Endothelial cell of umbilical vein (primary cell): ENCODE results near the gene TMEM128. TPM values are rescaled to one million over a fixed set of nuclear protein-coding genes. Genes with fewer than 3 reads are reported as not detected.

ENCODE experiments used
- BruUV-seq: library from RNA; stranded (reverse); fragments of 400-500 nt; replicated peaks from 2 replicates; lab custom pipeline; 2021; lab: Mats Ljungman, UMichigan
- CTCF ChIA-PET: fragments of 300-600, 350-600 bp; sonication (Branson Sonifier 250); formaldehyde crosslinking; loops from one replicate; lab custom pipeline; 2021; ENCODE audit warnings: antibody characterized with exemption, inconsistent platforms; lab: Charles Lee
- POLR2A ChIA-PET: fragments of 300-600, 350-600 bp; sonication (Branson Sonifier 250); formaldehyde crosslinking; loops from one replicate; lab custom pipeline; 2021; ENCODE audit warnings: antibody characterized with exemption, inconsistent platforms; lab: Charles Lee
- DNase-seq: peaks from one replicate; pipeline ENCODE4 v3.0.0-alpha.2; 2011; ENCODE audit warnings: low read depth, low spot score
- FAIRE-seq: peaks from 2 replicates; lab custom pipeline; 2011; peaks lifted over from hg19 to GRCh38; lab: Jason Lieb, UNC
- H2AFZ ChIP-seq: 2 replicates; pipeline ENCODE4 v1.6.0; 2012; ENCODE audit warnings: low read depth, low read length, control low read depth, inconsistent platforms
- H3K27ac ChIP-seq: 2 replicates; pipeline ENCODE4 v1.5.1; 2011; ENCODE audit warnings: low read depth, mild to moderate bottlenecking, control low read depth, low read length, moderate library complexity; ENCODE audit not compliant: insufficient read depth
- H3K27me3 ChIP-seq, 2 experiments: 2 replicates each; pipeline versions ENCODE4 v1.6.0 to v1.6.1; 2011; ENCODE audit warnings: low read length in 2 of 2, mixed read lengths in 1 of 2; ENCODE audit not compliant: control insufficient read depth in 2 of 2, insufficient read depth in 2 of 2
- H3K36me3 ChIP-seq, 2 experiments: 2 replicates in 1 of 2; 3 replicates in 1 of 2; pipeline ENCODE4 v1.5.1; 2011; ENCODE audit warnings: low read length in 2 of 2, mild to moderate bottlenecking in 1 of 2, moderate library complexity in 1 of 2; ENCODE audit not compliant: control insufficient read depth in 2 of 2, insufficient read depth in 2 of 2; ENCODE audit errors: extremely low read depth in 1 of 2
- H3K4me1 ChIP-seq: 3 replicates; pipeline ENCODE4 v1.5.1; 2011; ENCODE audit warnings: mild to moderate bottlenecking, low read length; ENCODE audit not compliant: control insufficient read depth, insufficient read depth; ENCODE audit errors: extremely low read depth
- H3K4me2 ChIP-seq: 2 replicates; pipeline ENCODE4 v1.6.1; 2011; ENCODE audit warnings: low read length, control low read depth, mixed read lengths; ENCODE audit not compliant: insufficient read depth
- H3K4me3 ChIP-seq, 3 experiments: fragments of 200-600 bp in 1 of 3; sonication (generic), shearing (Covaris generic) in 1 of 3; replicated peaks in 1 of 3; 2 replicates each; pipeline ENCODE4 v1.5.1; 2011 to 2016; ENCODE audit warnings: control low read depth in 3 of 3, low read length in 3 of 3, mild to moderate bottlenecking in 2 of 3, inconsistent platforms in 1 of 3, low read depth in 1 of 3, moderate library complexity in 1 of 3; ENCODE audit not compliant: insufficient read depth in 1 of 3
- H3K79me2 ChIP-seq: 2 replicates; pipeline ENCODE4 v1.6.0; 2012; ENCODE audit warnings: low read length, inconsistent platforms; ENCODE audit not compliant: control insufficient read depth, insufficient read depth
- H3K9ac ChIP-seq: replicated peaks from 2 replicates; pipeline ENCODE3; 2011; ENCODE audit warnings: low read length, control low read depth; ENCODE audit not compliant: insufficient read depth; ENCODE audit errors: extremely low read depth
- H3K9me1 ChIP-seq: replicated peaks from 3 replicates; pipeline ENCODE4 v1.6.0; 2011; ENCODE audit warnings: mild to moderate bottlenecking, low read length; ENCODE audit not compliant: control insufficient read depth, insufficient read depth; ENCODE audit errors: extremely low read depth
- H3K9me3 ChIP-seq: replicated peaks from 2 replicates; pipeline ENCODE4 v1.5.1; 2012; ENCODE audit warnings: low read length, inconsistent platforms; ENCODE audit not compliant: control insufficient read depth, insufficient read depth
- H4K20me1 ChIP-seq: replicated peaks from 2 replicates; pipeline ENCODE3; 2011; ENCODE audit warnings: mild to moderate bottlenecking, low read length; ENCODE audit not compliant: control insufficient read depth, insufficient read depth; ENCODE audit errors: extremely low read depth
- EZH2 ChIP-seq: IDR thresholded peaks from 2 replicates; pipeline ENCODE4 v1.6.1; 2012; ENCODE audit warnings: borderline replicate concordance, low read depth, mild to moderate bottlenecking, moderate library complexity, low read length, inconsistent platforms; ENCODE audit not compliant: severe bottlenecking
- FOS ChIP-seq: IDR thresholded peaks from 2 replicates; pipeline ENCODE4 v1.6.1; 2011; ENCODE audit warnings: mild to moderate bottlenecking, low read length, moderate library complexity, borderline replicate concordance; ENCODE audit not compliant: insufficient read depth
- GATA2 ChIP-seq: IDR thresholded peaks from 2 replicates; pipeline ENCODE4 v1.7.0; 2011; ENCODE audit warnings: low read depth, mild to moderate bottlenecking, moderate library complexity, mixed read lengths, low read length; ENCODE audit not compliant: insufficient read length, insufficient read depth
- JUN ChIP-seq: IDR thresholded peaks from 2 replicates; pipeline ENCODE4 v1.6.1; 2011; ENCODE audit warnings: borderline replicate concordance, low read depth; ENCODE audit not compliant: insufficient read length, insufficient read depth
- MYC ChIP-seq: IDR thresholded peaks from one replicate; pipeline ENCODE4 v1.6.1; 2011; ENCODE audit warnings: mild to moderate bottlenecking, low read depth, low read length
- POLR2A ChIP-seq: IDR thresholded peaks from 2 replicates; pipeline ENCODE4 v1.6.1; 2012; ENCODE audit warnings: low read depth, mild to moderate bottlenecking, control low read depth, low read length
- POLR2AphosphoS5 ChIP-seq: IDR thresholded peaks from 2 replicates; pipeline ENCODE4 v1.6.1; 2012; ENCODE audit warnings: low read depth, mild to moderate bottlenecking, control low read depth, low read length, moderate library complexity; ENCODE audit not compliant: insufficient read depth
- dilution Hi-C: fragments of 300-500 bp; cut with MboI; formaldehyde crosslinking; loops from one replicate; pipeline ENCODE4 v1.15.0; 2019; ENCODE audit warnings: low sequenced_read_pairs; ENCODE audit not compliant: extremely low pct_ligation_motif_present
- intact Hi-C: fragments of 100-400 bp; cut with micrococcal nuclease; formaldehyde crosslinking; loops from one replicate; pipeline ENCODE4 v1.10.0; 2022
- polyA plus RNA-seq, 4 experiments: library from polyadenylated mRNA; depleted of rRNA in 3 of 4; stranded (reverse) in 3 of 4; unstranded in 1 of 4; fragments of >200 nt; gene quantifications; 2 replicates each; pipeline versions ENCODE4 v1.2.1 to v1.2.3, GENCODE V29; 2011 to 2012; ENCODE audit warnings: missing spikeins in 1 of 4
- total RNA-seq: library from RNA; stranded (reverse); gene quantifications from 2 replicates; pipeline ENCODE4 v1.2.3, GENCODE V29; 2021
- TF ChIP-seq, protein P1 (sequence below), 2 donors: IDR thresholded peaks; 1 replicate in 1 of 2; 2 replicates in 1 of 2; pipeline ENCODE4 v1.5.1; 2011; ENCODE audit warnings: low read length in 2 of 2, mild to moderate bottlenecking in 2 of 2, moderate library complexity in 2 of 2, control low read depth in 1 of 2, inconsistent platforms in 1 of 2, low read depth in 1 of 2; ENCODE audit not compliant: insufficient read depth in 1 of 2; ENCODE audit errors: extremely low read depth in 1 of 2
- TF ChIP-seq, protein P2 (sequence below): IDR thresholded peaks from 2 replicates; pipeline ENCODE4 v1.6.1; 2011; ENCODE audit not compliant: insufficient read depth, insufficient read length

The TMEM128 gene
- total and polyA plus RNA-seq, 2 donors (not counting 3 experiments of a cell fraction or from before 2014, with no cell fraction given), result 11.5 to 23.8 TPM

DNA sequence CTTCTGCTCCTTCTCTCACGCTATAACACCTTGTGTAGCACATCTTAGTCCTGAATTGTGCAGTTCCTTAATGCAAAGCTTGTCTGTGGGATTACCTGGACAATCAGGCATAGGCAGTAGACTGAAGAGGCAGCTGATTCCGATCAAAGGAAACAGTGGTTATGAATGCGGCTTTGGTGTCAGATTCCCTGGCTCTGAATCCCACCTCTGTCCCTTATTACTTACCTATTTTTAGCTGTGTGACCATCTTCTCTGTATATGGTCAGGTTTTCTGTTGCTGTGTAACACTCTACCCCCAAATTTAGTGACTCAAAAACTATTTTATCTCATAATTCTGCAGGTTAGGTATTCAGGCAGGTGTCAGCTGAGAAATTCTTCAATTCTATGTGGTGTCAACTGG lies 45.3 kb upstream of the TMEM128 start:
- FAIRE-seq (no peak), DNase-seq (no peak)
- ChIA-PET CTCF (no interaction called here), POLR2A (no interaction called here)
- TF ChIP-seq, protein P1, sequence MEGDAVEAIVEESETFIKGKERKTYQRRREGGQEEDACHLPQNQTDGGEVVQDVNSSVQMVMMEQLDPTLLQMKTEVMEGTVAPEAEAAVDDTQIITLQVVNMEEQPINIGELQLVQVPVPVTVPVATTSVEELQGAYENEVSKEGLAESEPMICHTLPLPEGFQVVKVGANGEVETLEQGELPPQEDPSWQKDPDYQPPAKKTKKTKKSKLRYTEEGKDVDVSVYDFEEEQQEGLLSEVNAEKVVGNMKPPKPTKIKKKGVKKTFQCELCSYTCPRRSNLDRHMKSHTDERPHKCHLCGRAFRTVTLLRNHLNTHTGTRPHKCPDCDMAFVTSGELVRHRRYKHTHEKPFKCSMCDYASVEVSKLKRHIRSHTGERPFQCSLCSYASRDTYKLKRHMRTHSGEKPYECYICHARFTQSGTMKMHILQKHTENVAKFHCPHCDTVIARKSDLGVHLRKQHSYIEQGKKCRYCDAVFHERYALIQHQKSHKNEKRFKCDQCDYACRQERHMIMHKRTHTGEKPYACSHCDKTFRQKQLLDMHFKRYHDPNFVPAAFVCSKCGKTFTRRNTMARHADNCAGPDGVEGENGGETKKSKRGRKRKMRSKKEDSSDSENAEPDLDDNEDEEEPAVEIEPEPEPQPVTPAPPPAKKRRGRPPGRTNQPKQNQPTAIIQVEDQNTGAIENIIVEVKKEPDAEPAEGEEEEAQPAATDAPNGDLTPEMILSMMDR (IDR thresholded peaks at IDR 0.05; ENCODE audit: extremely low read depth in 1 of 2, insufficient read depth in 1 of 2, low read depth in 1 of 2, low read length in 2 of 2), result no peak
- TF ChIP-seq POLR2AphosphoS5 (no peak), EZH2 (no peak), POLR2A (no peak), MYC (no peak), FOS (no peak), JUN (no peak), GATA2 (no peak)
- TF ChIP-seq, protein P2, sequence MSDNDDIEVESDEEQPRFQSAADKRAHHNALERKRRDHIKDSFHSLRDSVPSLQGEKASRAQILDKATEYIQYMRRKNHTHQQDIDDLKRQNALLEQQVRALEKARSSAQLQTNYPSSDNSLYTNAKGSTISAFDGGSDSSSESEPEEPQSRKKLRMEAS, result no peak
- Histone ChIP-seq H3K4me2 (no peak overlapping the region), H3K4me3 (no peak overlapping the region), H3K9me3 (no peaks in the 10 kb centered on the region), H4K20me1 (no peaks in the 10 kb centered on the region), H3K36me3 (no peaks in the 10 kb centered on the region), H3K79me2 (peaks cover 48% of the 10 kb centered on the region), H3K4me1 (peaks cover 17% of the 10 kb centered on the region), H3K9me1 (no peaks in the 10 kb centered on the region), H2AFZ (no peak overlapping the region), H3K27me3 (no peaks in the 10 kb centered on the region), H3K27ac (no peak overlapping the region), H3K9ac (no peak overlapping the region)
- intact Hi-C loops (no loop called here), dilution Hi-C loops (no loop called here)
- BruUV-seq, result no TSS peak
